ENCODE measurements around the gene NEUROD6.

GRCh38 chr7:31335884-31336201, 4.7 kb downstream of the NEUROD6 start:
- TF ChIP-seq POLR2AphosphoS5 (IDR thresholded peaks at IDR 0.05; ENCODE audit: insufficient read depth in 1 of 2, low read depth in 1 of 2) (no peak), POLR2A (IDR thresholded peaks at IDR 0.05) (no peak), CTCF (IDR thresholded peaks at IDR 0.05) (no peak)

All from vagina (tissue), 2 donors.